Measurements from ENCODE around the gene BSND. TPM values are rescaled to one million over a fixed set of nuclear protein-coding genes. Genes with fewer than 3 reads are reported as not detected.

BSND gene
- total and polyA plus RNA-seq, 8 donors, result not detected

DNA sequence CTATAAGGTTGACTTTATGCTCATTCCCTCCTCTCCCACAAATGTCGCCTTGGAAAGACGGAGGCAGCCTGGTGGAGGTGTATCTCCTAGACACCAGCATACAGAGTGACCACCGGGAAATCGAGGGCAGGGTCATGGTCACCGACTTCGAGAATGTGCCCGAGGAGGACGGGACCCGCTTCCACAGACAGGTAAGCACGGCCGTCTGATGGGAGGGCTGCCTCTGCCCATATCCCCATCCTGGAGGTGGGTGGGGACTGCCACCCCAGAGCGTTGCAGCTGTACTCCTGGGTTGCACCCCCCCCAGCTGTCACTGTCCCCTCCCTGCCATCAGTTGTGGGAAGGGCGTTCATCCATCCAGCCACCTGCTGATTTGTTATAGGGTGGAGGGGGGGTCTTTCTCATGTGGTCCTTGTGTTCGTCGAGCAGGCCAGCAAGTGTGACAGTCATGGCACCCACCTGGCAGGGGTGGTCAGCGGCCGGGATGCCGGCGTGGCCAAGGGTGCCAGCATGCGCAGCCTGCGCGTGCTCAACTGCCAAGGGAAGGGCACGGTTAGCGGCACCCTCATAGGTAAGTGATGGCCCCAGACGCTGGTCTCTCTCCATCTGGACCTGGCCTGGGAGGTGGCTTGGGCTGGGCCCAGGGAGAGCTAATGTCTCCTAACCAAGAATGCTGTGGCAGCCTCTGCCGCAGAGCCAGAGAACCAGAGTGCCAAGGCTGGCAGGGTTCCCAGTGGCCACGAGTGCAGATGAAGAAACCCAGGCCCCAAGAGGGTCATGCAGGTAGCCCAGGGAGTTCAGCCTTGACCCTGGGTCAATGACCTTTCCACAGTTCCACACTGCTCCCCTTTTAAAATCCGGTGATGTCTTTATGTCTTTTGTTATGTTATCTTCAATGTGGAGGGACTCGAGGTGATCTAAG, 53.7 kb downstream of the BSND start:
- TF ChIP-seq POLR2AphosphoS5 (IDR thresholded peaks at IDR 0.05), result no peak
- no peak for TF ChIP-seq EP300 (IDR thresholded peaks at IDR 0.05)
- TF ChIP-seq, protein P1, sequence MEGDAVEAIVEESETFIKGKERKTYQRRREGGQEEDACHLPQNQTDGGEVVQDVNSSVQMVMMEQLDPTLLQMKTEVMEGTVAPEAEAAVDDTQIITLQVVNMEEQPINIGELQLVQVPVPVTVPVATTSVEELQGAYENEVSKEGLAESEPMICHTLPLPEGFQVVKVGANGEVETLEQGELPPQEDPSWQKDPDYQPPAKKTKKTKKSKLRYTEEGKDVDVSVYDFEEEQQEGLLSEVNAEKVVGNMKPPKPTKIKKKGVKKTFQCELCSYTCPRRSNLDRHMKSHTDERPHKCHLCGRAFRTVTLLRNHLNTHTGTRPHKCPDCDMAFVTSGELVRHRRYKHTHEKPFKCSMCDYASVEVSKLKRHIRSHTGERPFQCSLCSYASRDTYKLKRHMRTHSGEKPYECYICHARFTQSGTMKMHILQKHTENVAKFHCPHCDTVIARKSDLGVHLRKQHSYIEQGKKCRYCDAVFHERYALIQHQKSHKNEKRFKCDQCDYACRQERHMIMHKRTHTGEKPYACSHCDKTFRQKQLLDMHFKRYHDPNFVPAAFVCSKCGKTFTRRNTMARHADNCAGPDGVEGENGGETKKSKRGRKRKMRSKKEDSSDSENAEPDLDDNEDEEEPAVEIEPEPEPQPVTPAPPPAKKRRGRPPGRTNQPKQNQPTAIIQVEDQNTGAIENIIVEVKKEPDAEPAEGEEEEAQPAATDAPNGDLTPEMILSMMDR (IDR thresholded peaks at IDR 0.05), result no peak
- TF ChIP-seq POLR2A (IDR thresholded peaks at IDR 0.05), result no peak
- Histone ChIP-seq H3K9me3 (no peaks in the 10 kb centered on the region), H3K4me3 (no peak overlapping the region), H3K27ac (no peak overlapping the region), H3K27me3 (no peaks in the 10 kb centered on the region), H3K36me3 (no peaks in the 10 kb centered on the region), H3K4me1 (peaks cover 0 to 6% (median 0%) of the 10 kb centered on the region in 4 donors)
- intact Hi-C loops (cut with DNase I; ENCODE audit: low total_unique reads), result no loop called here
- 86 to 90% (median 88%) methylated on average over 25 to 29 of the region's 29 CpGs for WGBS, 5 donors
- no peak for DNase-seq

- H3K4me1 ChIP-seq, result peaks cover 0 to 6% (median 0%) of the 10 kb centered on the region in 4 donors
- TF ChIP-seq, protein P1 (IDR thresholded peaks at IDR 0.05), result no peak
- TF ChIP-seq POLR2A (IDR thresholded peaks at IDR 0.05) (no peak), POLR2AphosphoS5 (IDR thresholded peaks at IDR 0.05) (no peak), EP300 (IDR thresholded peaks at IDR 0.05) (no peak)
- no peaks in the 10 kb centered on the region for H3K9me3 ChIP-seq
- 54 to 69% (median 58%) methylated on average over 4 to 7 of the region's 7 CpGs for WGBS, 5 donors
- H3K4me3 ChIP-seq, result no peak overlapping the region
- DNase-seq, result no peak
- no peaks in the 10 kb centered on the region for H3K36me3 ChIP-seq
- intact Hi-C loops (cut with DNase I; ENCODE audit: low total_unique reads), result no loop called here
- H3K27me3 ChIP-seq, result no peaks in the 10 kb centered on the region
- H3K27ac ChIP-seq, result no peak overlapping the region
Observed at GRCh38 chr1:55053265-55053954, 54.7 kb downstream of the BSND start.

GRCh38 chr1:55054396-55054795, 55.7 kb downstream of the BSND start:
- no peaks in the 10 kb centered on the region for H3K36me3 ChIP-seq

More at GRCh38 chr1:55054396-55054795, 55.7 kb downstream of the BSND start:
- Histone ChIP-seq H3K27me3 (no peaks in the 10 kb centered on the region), H3K4me3 (no peak overlapping the region), H3K27ac (no peak overlapping the region), H3K9me3 (no peaks in the 10 kb centered on the region), H3K4me1 (peaks cover 0 to 6% (median 0%) of the 10 kb centered on the region in 4 donors)
- DNase-seq, result no peak
- 86 to 96% (median 92%) methylated on average over 3 to 5 of the region's 5 CpGs for WGBS, 5 donors
- TF ChIP-seq EP300 (IDR thresholded peaks at IDR 0.05) (no peak), POLR2AphosphoS5 (IDR thresholded peaks at IDR 0.05) (no peak), POLR2A (IDR thresholded peaks at IDR 0.05) (no peak)
- TF ChIP-seq, protein P1 (IDR thresholded peaks at IDR 0.05), result no peak
- intact Hi-C loops (cut with DNase I; ENCODE audit: low total_unique reads), result no loop called here

All from stomach (tissue), 9 donors.